ENCODE data around the gene ATP1A4. TPM values are rescaled to one million over a fixed set of nuclear protein-coding genes. Genes with fewer than 3 reads are reported as not detected.
"Not testable (repeated sequence)": the region's sequence is repeated elsewhere in the genome, so short reads cannot be mapped to it uniquely, and the experiment has no call there.

The ATP1A4 gene
- total RNA-seq, 6 experiments from 2014 or later = not detected

- Histone ChIP-seq H3K4me1 (no peaks in the 10 kb centered on the region), H3K36me3 (no peaks in the 10 kb centered on the region), H3K27ac (no peak overlapping the region), H3K4me3 (no peak overlapping the region), H3K9me3 (no peaks in the 10 kb centered on the region), H3K27me3 (no peaks in the 10 kb centered on the region)
- intact Hi-C loops (cut with DNase I) = no loop called here
- DNase-seq (no peak), ATAC-seq (peak in 1 of 4 donors; percentile 79)
- TF ChIP-seq CTCF (IDR thresholded peaks at IDR 0.05) = peak in 1 of 4 donors; percentile 4
- no peak for TF ChIP-seq POLR2A (IDR thresholded peaks at IDR 0.05)
- WGBS (ENCODE audit: insufficient coverage, low coverage, low lambda C conversion rate, missing lambda C conversion rate) = 62% methylated on average over 7 of the region's 8 CpGs
Observed at GRCh38 chr1:160124705-160125478, 26.5 kb upstream of the ATP1A4 start.

- WGBS (ENCODE audit: insufficient coverage, low coverage, low lambda C conversion rate, missing lambda C conversion rate) = 79% methylated on average over 1 of the region's 1 CpG
- Histone ChIP-seq H3K9me3 (no peaks in the 10 kb centered on the region), H3K4me3 (no peak overlapping the region), H3K36me3 (no peaks in the 10 kb centered on the region), H3K27ac (no peak overlapping the region), H3K27me3 (no peaks in the 10 kb centered on the region), H3K4me1 (no peaks in the 10 kb centered on the region)
- intact Hi-C loops (cut with DNase I) = no loop called here
- ATAC-seq (no peak), DNase-seq (no peak)
- TF ChIP-seq POLR2A (IDR thresholded peaks at IDR 0.05) (no peak), CTCF (IDR thresholded peaks at IDR 0.05) (no peak)
Observed at GRCh38 chr1:160125746-160126145, 25.7 kb upstream of the ATP1A4 start.

- H3K36me3 ChIP-seq; H3K27ac ChIP-seq; H3K4me3 ChIP-seq; H3K27me3 ChIP-seq; H3K4me1 ChIP-seq; ATAC-seq; DNase-seq; intact Hi-C loops (cut with DNase I); H3K9me3 ChIP-seq: not testable (repeated sequence)
- 75% methylated on average over 4 of the region's 4 CpGs for WGBS (ENCODE audit: insufficient coverage, low coverage, low lambda C conversion rate, missing lambda C conversion rate)
Observed at GRCh38 chr1:160126342-160126741, 25.1 kb upstream of the ATP1A4 start.

GRCh38 chr1:160127381-160127780, 24.0 kb upstream of the ATP1A4 start:
- ATAC-seq = no peak
- 61% methylated on average over 2 of the region's 9 CpGs for WGBS (ENCODE audit: insufficient coverage, low coverage, low lambda C conversion rate, missing lambda C conversion rate)

More at GRCh38 chr1:160127381-160127780, 24.0 kb upstream of the ATP1A4 start:
- Histone ChIP-seq H3K4me1 (no peaks in the 10 kb centered on the region), H3K9me3 (no peaks in the 10 kb centered on the region), H3K27me3 (no peaks in the 10 kb centered on the region), H3K27ac (no peak overlapping the region), H3K36me3 (no peaks in the 10 kb centered on the region), H3K4me3 (no peak overlapping the region)
- no peak for DNase-seq
- intact Hi-C loops (cut with DNase I) = no loop called here
- TF ChIP-seq POLR2A (IDR thresholded peaks at IDR 0.05) (no peak), CTCF (IDR thresholded peaks at IDR 0.05) (no peak)

All from right lobe of liver (tissue), 6 donors.